Testis (tissue), 2 donors: Measurements from ENCODE around the gene GRIN1.

Experiments
- POLR2A ChIP-seq: fragments of 450-650 bp; IDR thresholded peaks from one replicate; pipeline ENCODE4 v1.6.1; 2017; ENCODE audit warnings: antibody characterized with exemption, mild to moderate bottlenecking, moderate library complexity
- TF ChIP-seq, protein P1 (sequence below), 3 experiments: fragments of 450-650 bp in 2 of 3; fragments of 200-600 bp in 1 of 3; sonication (generic) in 1 of 3; IDR thresholded peaks; one replicate each; pipeline ENCODE4 v1.5.1; 2016 to 2019; ENCODE audit warnings: antibody characterized with exemption in 3 of 3, mild to moderate bottlenecking in 2 of 3, moderate library complexity in 1 of 3

- TF ChIP-seq, protein P1, sequence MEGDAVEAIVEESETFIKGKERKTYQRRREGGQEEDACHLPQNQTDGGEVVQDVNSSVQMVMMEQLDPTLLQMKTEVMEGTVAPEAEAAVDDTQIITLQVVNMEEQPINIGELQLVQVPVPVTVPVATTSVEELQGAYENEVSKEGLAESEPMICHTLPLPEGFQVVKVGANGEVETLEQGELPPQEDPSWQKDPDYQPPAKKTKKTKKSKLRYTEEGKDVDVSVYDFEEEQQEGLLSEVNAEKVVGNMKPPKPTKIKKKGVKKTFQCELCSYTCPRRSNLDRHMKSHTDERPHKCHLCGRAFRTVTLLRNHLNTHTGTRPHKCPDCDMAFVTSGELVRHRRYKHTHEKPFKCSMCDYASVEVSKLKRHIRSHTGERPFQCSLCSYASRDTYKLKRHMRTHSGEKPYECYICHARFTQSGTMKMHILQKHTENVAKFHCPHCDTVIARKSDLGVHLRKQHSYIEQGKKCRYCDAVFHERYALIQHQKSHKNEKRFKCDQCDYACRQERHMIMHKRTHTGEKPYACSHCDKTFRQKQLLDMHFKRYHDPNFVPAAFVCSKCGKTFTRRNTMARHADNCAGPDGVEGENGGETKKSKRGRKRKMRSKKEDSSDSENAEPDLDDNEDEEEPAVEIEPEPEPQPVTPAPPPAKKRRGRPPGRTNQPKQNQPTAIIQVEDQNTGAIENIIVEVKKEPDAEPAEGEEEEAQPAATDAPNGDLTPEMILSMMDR (IDR thresholded peaks at IDR 0.05): no peak
- no peak for TF ChIP-seq POLR2A
Measured at GRCh38 chr9:137218212-137218753, 79.3 kb downstream of the GRIN1 start.
